GM18502 (cell line): ENCODE results near the gene SAMD1.
A peak's percentile ranks its signal among the peaks of the same experiment; 100 is the strongest.

Experiments
- ATAC-seq: cut with Tn5 transposase; IDR thresholded peaks from one replicate; pipeline ENCODE4 v1.9.1; 2021; ENCODE audit warnings: mild to moderate bottlenecking; ENCODE audit not compliant: unreplicated experiment, poor library complexity

The SAMD1 gene

DNA sequence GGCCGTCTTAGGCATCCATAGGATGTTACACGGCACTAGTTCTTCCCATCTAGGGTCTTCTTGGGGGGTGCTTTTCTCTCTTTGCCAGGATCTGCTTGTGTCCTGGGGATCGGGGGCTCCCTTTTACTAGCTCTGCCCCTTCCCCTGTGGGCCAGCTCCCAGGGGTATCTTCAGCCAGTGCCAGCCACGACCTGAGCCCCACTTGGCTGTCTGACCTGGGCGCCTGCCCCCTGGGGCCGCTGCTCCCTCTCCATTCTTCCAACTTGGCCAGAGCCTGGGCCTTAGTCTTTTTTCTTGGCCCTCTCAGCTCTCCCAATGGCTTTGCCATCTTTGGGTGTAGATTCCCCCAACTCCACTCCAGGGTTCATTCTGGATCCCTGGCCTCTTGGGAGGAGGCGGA, 23.9 kb upstream of the SAMD1 start:
- ATAC-seq = no peak

DNA sequence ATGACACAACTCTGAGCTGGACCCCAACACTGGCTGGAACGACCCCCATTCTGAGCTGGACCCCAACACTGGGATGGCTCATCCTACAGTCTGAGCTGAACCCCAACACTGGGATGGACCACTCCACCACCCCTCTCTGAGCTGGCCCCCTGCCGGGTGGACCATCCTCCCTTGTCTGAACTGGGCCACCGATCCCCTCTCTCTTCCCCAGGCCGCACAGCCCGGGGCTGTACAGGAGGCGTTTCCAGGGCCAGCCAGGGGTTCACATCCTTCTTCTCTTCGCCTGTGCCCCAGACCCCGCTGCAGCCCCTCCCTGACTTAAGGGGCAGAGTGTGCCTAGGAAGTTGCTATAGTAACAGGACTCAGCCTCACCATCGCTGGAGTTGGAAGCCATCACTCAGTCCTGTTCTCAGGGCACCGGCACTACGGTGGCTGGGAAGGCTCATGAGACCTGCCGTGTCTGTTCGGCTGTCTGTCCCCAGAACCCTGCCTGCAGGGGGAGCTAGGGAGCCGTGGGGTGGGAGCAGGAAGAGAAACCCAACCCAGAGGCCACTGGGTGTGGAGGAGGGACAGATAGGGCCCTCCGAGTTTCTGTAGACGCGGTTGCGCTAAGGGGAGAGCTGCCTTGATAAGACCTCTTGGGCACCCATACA, 23.3 kb upstream of the SAMD1 start:
- no peak for ATAC-seq

DNA sequence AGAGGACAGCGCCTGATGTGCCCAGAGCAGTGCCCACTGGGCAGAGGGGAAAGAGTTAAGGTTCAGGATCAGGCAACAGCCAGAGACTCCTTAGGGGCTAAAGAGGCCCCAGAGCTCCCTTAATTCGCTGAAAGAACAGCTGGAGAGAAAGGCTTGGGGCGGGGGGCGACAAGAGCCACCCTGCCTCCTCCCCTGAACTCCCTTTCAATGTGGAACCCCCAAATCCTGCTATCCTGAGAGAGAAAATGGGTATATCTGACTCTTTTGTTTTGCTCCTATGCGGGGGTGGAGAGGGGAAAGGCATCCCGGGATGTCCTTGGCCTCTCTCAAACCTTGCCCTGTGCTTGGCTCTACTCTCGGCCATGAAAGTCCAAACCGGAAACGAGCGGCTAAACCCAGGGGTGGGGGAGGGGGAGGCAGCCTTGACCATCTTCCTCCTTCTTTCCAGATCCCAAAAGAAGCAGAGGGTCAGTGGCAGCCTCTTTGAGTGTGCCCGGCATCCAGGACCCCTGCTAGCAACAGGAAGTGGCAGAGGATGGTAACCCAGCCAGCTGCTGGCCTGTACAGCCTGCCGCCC, 22.3 kb upstream of the SAMD1 start:
- ATAC-seq = no peak

DNA sequence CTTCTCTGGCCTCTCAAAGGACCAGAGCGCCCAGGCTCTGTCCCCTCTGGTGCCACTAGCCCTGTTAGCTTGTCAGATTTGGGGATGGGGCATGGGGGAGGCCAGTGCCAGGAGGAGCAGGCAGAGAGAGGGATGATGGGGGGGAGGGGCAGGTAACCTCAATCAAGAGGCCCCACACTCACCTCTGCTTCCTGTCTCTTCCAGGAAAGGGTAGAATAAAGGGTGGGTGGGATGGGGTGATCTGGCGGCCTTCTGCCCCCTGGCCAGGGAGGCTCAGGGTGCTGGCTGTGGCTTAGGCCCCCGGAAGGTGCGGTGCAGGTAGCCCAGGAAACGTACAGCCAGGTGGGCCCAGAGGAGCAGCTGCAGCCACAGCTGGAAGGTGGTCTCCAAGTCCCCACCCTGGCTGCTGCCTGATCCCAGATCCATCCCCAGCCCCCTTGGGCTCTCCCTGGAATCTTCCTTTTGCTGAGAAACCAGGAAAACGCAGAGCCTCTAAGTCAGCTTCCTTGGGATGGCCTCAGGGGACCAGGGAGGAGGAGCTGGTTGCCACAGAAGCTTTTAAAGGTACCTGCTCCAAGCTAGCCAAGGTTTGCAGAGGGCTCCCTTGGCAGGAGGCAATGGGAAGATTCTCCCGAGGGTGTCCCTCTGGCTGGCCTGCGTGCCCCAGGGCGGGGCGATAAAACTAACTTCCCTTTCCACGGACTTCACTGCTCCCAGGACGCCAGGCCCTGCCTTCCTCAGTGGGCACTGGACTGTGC, 21.7 kb upstream of the SAMD1 start:
- no peak for ATAC-seq

DNA sequence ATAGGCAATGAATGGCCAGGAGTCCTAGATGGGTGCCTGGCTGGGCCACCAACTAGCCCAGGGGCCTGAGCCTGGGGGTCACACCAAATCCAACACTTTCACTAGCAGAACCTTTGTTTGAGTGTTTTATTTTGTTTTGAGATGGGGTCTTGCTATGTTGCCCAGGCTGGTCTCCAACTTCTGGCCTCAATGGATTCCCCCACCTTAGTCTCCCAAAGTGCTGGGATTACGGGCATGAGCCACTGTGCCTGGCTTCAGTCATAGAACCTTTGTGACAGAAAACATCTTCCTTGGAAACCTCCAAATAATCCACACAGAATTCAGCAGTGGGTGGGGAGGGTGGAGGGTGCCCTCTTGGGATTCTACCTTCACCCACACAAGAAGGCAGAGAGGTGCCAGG, 20.9 kb upstream of the SAMD1 start:
- ATAC-seq = no peak

DNA sequence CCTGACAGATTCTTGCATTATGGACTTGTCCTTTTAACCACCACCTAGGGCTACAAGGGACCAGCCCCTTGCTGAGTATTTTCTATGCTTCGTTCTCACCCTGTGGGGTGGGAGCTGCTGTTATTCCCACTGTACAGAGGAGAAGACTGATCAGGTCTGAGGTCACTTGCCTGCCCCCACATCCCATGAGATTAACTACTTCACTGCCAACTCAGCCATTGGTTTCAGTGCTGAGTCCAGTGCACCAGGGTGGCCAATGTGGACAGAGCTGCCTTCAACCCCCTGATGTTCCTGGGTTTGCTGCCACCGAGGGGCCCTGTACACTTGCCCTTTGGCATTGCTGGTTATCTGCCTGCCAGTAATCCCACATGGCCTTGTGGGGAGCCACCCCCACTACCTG, 20.1 kb upstream of the SAMD1 start:
- no peak for ATAC-seq

DNA sequence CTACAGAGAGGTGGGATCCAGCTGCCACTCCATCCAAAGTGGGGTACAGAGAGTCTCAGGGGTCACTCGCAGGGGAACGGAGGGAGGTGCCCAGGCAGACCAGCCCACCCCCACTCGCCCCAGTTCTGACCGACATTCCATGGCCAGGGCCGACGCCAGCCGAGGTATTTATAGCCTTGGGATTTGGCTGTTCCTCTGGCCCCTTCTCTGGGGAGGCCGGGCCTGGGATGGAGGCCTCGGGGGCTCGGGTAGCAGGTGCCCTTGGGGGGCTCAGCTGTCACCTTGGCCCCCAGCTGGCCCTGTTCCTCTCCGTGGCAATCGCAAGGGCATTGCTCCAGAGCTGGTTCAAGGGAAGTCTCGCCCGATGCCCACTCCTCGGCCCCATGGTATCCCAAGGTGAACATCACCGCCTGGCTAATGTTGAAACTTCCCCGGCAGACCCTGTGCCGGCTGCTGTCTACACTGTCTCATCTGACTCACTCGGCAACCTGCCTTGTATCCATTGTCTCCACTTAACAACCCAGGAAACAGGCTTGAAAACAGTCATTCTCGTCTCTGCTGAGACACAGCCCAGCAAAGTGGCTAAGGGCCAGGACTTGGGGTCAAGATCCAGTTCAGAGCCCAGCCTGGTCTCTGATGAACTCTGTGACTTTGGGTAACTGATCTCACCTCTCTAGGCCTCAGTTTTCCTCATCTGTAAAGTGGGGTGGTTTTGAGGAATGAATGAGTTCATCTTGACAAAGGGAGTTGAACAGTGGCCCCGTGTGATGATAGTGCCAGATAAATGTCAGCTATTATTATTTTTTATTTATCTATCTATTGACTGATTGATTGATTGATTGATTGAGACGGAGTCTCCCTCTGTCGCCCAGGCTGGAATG, 17.3 kb upstream of the SAMD1 start:
- no peak for ATAC-seq

DNA sequence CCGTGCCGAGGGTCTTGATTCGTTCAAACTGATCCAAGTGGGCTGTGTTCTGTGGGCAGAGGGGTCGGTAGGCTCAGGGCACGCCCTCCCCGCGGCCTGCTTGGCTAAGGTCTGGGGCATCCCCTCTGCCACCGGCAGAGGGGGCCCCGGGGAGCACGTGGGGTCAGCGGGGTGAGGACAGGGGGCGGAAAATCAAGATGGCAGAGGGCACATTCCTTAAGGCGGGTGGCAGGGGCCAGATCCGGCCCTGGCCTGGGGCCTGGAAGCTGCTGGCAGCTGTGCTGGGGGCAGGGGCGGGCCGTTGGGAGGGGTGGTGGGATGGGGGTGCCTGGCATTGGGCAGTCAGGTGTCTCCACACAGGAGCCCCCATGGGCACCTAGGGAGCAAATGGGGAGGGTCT, 16.3 kb upstream of the SAMD1 start:
- ATAC-seq = no peak

DNA sequence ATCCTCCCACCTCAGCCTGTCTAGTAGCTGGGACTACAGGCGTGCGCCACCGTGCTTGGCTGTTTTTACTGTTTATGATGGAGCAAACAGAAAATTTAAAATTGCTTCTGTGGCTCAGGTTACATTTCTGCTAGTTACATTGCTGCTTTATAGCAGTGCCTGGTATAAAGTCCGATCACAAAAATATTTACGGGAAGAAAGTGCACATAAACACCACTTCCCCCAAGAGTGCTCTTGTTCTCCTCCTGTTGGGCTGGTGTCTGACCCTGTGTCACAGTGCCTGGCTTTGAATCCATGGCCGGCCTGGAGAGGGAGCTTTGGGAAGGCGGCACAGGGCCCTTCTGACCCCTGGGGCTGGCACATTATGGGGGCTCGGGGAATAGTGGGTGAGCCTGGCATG, 15.1 kb upstream of the SAMD1 start:
- no peak for ATAC-seq

DNA sequence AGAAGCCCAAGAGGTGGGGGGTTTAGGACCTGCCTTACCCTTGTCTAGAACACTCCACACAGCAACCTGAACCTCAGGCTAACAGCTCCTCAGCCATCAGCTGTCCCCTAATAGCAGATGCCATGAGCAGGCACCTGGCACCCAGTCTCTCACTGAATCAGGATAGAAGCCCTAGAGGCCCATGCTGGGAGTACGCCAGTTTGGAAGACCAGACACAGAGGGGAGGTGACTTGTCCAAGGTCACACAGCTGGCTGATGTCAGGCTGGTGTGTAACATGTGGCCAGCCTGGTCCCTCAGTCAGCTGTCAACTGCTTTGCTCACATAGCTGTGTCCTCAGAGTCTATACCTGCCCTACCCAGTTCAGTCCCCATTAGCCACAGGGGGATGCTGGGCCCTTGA, 12.8 kb upstream of the SAMD1 start:
- ATAC-seq = no peak

DNA sequence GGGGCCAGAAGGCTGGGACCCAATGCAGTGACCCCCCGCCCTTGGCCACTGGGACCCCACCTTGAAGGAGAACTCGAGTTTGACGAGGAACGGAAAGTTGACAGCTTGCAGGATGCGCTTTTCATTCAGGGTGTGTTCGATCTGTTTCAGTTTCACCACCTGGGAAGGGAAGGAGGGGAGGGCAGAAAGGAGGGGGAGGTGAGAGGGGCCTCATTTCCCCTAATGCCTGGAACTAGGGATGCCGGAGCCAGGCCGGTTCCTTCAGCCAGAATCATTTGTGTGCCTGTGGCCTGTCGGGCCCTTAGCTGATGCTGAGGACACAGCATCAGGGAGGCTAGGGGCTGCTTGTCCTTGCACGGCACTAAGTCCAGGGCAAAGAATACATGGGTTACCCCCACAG, 12.2 kb upstream of the SAMD1 start:
- ATAC-seq = no peak

DNA sequence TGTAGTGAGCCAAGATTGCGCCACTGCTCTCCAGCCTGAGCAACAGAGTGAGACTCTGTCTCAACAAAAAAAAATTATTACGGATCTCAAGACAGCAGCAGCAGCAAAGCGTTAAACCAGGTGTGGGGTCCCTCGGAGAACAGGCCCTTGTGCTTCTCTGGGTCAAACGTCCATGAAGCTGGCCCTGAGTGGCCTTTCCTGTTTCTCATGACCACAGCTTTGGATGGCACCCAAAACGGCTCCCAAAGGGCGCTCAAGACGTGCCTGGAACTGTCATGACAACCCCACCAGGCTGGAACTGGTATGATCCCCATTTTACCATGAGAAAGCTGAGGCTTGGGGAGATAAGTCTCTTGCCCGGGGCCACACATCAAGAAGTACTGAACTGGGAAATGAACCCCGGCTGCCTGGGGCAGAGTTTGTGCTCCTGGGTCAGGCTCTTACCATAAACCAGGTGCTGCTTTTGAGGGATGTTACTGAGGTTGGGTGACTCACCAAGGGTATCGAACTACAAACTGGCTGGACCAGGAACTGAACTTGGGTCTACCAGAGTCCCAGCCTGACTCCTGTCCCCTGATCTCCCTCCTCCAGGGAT, 11.6 kb upstream of the SAMD1 start:
- ATAC-seq = no peak

DNA sequence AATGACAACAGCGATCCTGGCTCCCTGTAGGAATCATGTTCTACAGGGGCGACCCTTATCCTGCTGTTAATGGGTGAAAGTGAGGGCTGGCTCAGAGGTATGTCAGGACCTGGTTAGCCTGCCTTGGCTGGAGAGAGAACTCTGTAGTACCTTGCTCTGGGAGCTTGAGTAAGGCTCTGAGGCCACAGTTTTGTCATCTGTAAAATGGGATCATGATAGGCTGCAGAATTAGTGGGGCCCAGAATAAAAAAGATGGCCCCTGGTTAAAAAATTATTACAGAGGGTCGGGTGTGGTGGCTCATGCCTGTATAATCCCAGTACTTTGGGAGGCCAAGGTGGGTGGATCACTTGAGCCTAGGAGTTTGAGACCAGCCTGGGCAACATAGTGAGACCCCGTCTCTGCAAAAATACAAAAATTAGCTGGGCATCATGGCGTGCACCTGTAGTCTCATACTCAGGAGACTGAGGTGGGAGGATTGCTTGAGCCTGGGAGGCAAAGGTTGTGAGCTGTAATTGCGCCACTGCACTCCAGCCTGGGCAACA, 10.5 kb upstream of the SAMD1 start:
- ATAC-seq = no peak

DNA sequence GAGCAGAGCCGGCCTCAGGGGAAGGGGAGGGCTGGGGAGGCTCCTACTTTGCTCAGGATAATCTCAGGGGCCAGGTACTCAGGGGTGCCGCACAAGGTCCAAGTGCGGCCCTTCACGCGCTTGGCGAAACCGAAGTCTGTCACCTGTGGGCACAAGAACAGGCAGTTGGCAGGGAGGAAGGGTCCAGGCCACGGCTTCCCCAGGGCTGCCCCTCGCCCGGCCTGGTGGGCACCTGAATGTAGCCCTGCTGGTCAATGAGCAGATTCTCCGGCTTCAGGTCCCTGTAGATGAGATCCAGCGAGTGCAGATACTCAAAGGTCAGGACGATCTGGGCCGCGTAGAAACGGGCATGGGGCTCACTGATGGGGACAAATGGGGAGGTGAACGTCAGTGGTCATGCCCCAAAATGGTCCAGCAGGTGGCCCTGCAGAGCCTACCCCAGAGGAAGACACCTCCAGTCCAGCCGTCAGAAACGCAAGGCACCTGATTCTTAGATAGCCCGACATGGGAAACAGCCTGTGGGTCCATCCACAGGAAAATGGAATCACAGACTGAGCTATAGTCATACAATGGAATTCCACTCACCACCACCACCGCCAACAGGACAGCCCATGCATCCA, 7.1 kb upstream of the SAMD1 start:
- no peak for ATAC-seq

DNA sequence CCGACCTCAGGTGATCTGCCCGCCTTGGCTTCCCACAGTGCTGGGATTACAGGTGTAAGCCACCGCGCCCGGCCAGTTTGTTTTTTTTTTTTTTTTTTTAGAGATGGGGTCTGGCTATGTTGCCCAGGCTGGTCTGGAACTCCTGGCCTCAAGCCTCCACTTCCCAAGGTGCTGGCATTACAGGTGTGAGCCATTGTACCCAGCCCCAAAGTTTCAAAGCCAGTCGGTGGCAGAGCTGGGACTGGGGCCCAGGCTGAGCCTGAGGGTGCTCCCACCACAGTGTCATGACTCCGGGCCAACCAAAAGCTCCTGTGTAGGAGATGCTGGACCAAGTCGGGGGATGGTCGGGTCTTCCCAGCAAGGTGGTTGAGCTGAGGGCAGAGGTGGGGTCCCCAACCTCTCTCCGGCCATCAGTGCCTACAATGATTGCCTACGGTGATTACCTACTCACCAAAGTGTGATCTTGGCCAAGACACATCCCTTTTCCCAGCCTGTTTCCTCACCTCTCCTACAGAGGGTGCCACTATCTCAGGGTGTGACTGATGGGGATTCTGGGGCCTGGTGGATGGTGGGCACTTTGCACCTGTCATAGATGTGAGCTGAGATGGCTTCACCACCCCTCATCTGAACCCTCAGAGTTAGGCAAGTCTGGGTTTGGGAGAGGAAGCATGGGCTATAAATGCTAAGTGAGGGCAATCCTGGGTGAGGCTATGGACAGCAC, 5.9 kb upstream of the SAMD1 start:
- ATAC-seq = no peak

DNA sequence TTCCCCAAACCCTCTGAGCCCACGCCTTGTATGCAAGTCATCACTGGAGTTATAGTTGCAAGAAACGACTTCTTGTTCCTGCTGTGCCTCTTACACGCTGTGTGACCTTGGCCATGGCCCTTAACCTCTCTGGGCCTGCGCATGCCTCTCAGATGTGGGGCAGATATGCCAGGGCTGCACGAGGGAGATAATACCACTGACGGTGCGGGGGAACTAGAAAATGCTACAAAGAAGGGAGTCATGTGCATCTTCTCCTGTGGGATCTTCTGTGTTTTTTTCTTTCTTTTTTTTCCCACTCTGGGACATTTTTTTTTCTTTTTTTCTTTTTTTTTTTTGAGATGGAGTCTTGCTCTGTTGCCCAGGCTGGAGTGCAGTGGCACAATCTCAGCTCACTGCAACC, 4.3 kb upstream of the SAMD1 start:
- ATAC-seq = no peak

DNA sequence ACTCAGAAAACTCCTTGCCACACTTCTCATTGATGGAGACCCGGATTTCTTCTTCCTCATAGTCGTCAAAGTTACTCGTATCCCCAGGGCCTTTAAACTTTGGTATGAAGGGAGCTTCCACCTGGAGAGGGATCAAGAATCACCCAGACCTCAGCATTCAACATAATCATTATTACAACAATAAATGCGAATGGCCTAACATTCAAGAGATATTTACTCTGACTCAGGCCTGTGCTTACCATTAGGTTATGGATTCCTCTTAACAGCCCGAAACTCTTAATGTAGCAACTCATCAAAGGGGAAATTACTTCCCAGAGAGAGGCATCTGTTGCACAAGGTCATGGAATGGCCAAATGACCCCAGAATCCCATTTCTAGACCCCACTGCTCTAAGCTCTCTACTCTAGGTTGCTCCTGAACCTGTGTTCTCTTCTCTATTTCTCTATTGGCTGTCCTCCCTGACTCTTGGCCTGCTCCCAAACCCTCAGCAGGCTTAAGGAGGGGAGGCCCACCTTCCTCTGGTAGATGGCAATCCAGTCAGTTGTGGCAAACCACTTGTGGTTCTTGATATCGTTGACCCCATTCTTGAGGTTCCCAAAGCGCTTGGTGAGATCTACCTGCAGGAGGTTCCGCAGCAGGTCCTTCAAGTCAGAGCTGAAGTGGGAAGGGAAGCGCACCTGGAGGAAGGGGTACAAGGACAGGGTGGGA, 2.7 kb upstream of the SAMD1 start:
- ATAC-seq = no peak

DNA sequence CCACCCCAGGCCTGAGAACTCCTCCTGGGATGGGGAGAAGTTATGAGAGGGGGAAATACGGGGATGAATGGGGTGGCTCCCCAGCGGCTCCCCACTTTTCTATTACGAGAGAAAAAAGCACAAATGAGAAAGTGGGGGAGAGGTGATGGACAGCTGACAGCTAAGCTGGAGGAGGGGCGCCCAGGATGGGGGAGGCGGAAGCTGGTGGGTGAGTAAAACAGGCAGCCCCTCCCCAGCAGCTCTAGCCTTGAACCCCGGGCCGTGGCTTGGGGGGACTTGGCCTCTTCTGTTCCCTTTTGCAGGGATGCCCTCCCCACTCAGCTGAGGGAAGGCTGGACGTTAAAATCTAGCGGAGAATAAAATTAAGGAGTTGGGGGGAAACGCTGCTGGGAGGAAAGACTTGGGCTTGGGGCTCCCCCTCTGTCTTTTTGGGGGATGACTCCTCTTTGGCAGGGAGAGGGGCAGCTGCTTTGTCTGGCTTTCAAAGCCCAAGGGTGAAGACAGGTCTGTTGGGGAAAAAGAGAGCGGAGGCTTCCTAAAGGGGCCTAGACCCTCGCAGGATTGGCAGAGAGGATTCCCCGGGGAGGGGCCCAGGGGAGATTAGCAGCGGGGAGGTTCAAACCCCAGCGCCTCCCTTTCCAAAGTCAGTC, 1.4 kb upstream of the SAMD1 start:
- peak; percentile 15 for ATAC-seq
